ENCODE results near the gene ESM1.

Gene ESM1

DNA sequence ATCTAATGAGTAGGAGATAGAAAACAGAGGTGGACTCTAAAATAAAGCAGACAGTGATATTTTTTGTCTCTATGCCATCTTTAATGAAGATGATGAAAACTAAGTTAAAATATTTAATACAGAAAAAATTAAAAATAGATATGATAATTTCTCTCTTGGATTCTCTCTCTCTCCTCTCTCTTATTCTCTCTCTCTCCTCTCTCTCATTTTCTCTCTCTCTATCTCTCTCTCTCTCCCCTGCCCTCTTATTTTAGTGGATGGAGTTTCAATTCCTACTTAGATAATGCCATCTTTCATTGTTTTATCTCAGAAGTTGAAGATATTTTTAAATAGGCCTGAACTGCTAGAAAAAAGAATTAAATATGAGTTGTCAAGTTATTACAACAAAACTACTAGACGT is 38.2 kb downstream of the ESM1 start:
- no peak overlapping the region for H3K4me3 ChIP-seq (ENCODE audit: insufficient read depth in 1 of 2, low read depth in 1 of 2, low read length in 2 of 2)

DNA sequence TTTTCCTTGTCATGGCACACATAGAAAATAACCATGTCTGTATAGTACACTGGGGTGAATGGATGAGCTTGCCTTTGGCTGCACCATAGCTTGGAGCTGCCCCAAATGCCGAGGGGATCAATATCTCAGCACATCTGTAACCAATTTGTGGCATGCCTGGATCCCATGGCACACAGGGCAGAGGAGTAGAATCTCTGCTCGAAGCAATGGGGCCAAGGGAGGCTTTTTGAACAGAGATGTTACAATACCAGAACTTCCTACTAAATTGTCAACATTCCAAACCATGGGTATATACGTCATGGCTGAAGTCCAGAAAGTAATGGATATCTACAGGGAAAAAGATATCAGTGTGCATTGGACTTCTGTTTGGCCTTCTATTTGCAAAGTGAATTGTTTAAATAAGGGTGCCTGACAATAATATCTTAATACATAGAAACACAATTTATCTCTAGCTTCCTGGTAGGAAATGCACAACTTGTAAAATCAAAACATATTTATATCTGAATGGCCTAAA is 39.0 kb downstream of the ESM1 start:
- no peak overlapping the region for H2AK5ac ChIP-seq (ENCODE audit: low read length, severe bottlenecking)
- no peak overlapping the region for H2BK5ac ChIP-seq (ENCODE audit: low read depth, low read length, poor library complexity, severe bottlenecking)
- 93% methylated on average over 2 of the region's 3 CpGs for WGBS
- H3K23ac ChIP-seq (ENCODE audit: low read length in 2 of 2), result no peak overlapping the region
- H2BK15ac ChIP-seq (ENCODE audit: low read depth, poor library complexity, severe bottlenecking), result no peak overlapping the region
- no peak for DNase-seq
- H4K8ac ChIP-seq (ENCODE audit: low read length), result no peak overlapping the region
- H3K4me3 ChIP-seq (ENCODE audit: insufficient read depth in 1 of 2, low read depth in 1 of 2, low read length in 2 of 2), result no peak overlapping the region
- no peak overlapping the region for H3K18ac ChIP-seq (ENCODE audit: low read depth in 1 of 2, low read length in 2 of 2)
- no peaks in the 10 kb centered on the region for H3K36me3 ChIP-seq (ENCODE audit: control insufficient read depth in 1 of 2, insufficient read depth in 2 of 2, low read depth in 1 of 2, low read length in 2 of 2)
- H3K9me3 ChIP-seq (ENCODE audit: control insufficient read depth, low read length), result no peaks in the 10 kb centered on the region
- H2AFZ ChIP-seq (ENCODE audit: low read depth, low read length), result no peak overlapping the region
- H3K14ac ChIP-seq (ENCODE audit: low read length in 2 of 2), result no peak overlapping the region
- no peak overlapping the region for H3K4ac ChIP-seq (ENCODE audit: low read depth in 1 of 2, low read length in 2 of 2)
- no peak overlapping the region for H2BK12ac ChIP-seq (ENCODE audit: low read length in 2 of 2)
- H3K27ac ChIP-seq (ENCODE audit: low read length, poor library complexity, severe bottlenecking), result no peak overlapping the region
- no peaks in the 10 kb centered on the region for H3K79me1 ChIP-seq (replicated peaks; ENCODE audit: low read length, poor library complexity, severe bottlenecking)
- H3K4me1 ChIP-seq (ENCODE audit: control insufficient read depth, insufficient read depth, low read depth, low read length), result no peaks in the 10 kb centered on the region
- H2BK120ac ChIP-seq (ENCODE audit: low read depth, low read length), result no peak overlapping the region
- no peak overlapping the region for H3K4me2 ChIP-seq (ENCODE audit: low read length, poor library complexity, severe bottlenecking)
- no peak overlapping the region for H3K9ac ChIP-seq (ENCODE audit: low read length)
- H3K27me3 ChIP-seq (ENCODE audit: control insufficient read depth in 1 of 2, insufficient read depth in 1 of 2, low read length in 2 of 2), result peaks cover 0 to 16% of the 10 kb centered on the region in 2 experiments
- H4K91ac ChIP-seq (ENCODE audit: low read length), result no peak overlapping the region

More for the DNA sequence above, 38.2 kb downstream of the ESM1 start:
- H3K4me2 ChIP-seq (ENCODE audit: low read length, poor library complexity, severe bottlenecking), result no peak overlapping the region
- H2AK5ac ChIP-seq (ENCODE audit: low read length, severe bottlenecking), result no peak overlapping the region
- H3K79me1 ChIP-seq (replicated peaks; ENCODE audit: low read length, poor library complexity, severe bottlenecking), result no peaks in the 10 kb centered on the region
- H4K8ac ChIP-seq (ENCODE audit: low read length), result no peak overlapping the region
- H3K9ac ChIP-seq (ENCODE audit: low read length), result no peak overlapping the region
- no peak overlapping the region for H2BK12ac ChIP-seq (ENCODE audit: low read length in 2 of 2)
- no peaks in the 10 kb centered on the region for H3K36me3 ChIP-seq (ENCODE audit: control insufficient read depth in 1 of 2, insufficient read depth in 2 of 2, low read depth in 1 of 2, low read length in 2 of 2)
- H4K91ac ChIP-seq (ENCODE audit: low read length), result no peak overlapping the region
- H2BK5ac ChIP-seq (ENCODE audit: low read depth, low read length, poor library complexity, severe bottlenecking), result no peak overlapping the region
- 90% methylated on average over 1 of the region's 1 CpG for WGBS
- no peak overlapping the region for H3K27ac ChIP-seq (ENCODE audit: low read length, poor library complexity, severe bottlenecking)
- H3K14ac ChIP-seq (ENCODE audit: low read length in 2 of 2), result no peak overlapping the region
- no peaks in the 10 kb centered on the region for H3K9me3 ChIP-seq (ENCODE audit: control insufficient read depth, low read length)
- H3K4me1 ChIP-seq (ENCODE audit: control insufficient read depth, insufficient read depth, low read depth, low read length), result no peaks in the 10 kb centered on the region
- H3K18ac ChIP-seq (ENCODE audit: low read depth in 1 of 2, low read length in 2 of 2), result no peak overlapping the region
- H2AFZ ChIP-seq (ENCODE audit: low read depth, low read length), result no peak overlapping the region
- peaks cover 0 to 20% of the 10 kb centered on the region in 2 experiments for H3K27me3 ChIP-seq (ENCODE audit: control insufficient read depth in 1 of 2, insufficient read depth in 1 of 2, low read length in 2 of 2)
- no peak overlapping the region for H2BK15ac ChIP-seq (ENCODE audit: low read depth, poor library complexity, severe bottlenecking)
- H2BK120ac ChIP-seq (ENCODE audit: low read depth, low read length), result no peak overlapping the region
- H3K23ac ChIP-seq (ENCODE audit: low read length in 2 of 2), result no peak overlapping the region
- no peak overlapping the region for H3K4ac ChIP-seq (ENCODE audit: low read depth in 1 of 2, low read length in 2 of 2)
- no peak for DNase-seq

DNA sequence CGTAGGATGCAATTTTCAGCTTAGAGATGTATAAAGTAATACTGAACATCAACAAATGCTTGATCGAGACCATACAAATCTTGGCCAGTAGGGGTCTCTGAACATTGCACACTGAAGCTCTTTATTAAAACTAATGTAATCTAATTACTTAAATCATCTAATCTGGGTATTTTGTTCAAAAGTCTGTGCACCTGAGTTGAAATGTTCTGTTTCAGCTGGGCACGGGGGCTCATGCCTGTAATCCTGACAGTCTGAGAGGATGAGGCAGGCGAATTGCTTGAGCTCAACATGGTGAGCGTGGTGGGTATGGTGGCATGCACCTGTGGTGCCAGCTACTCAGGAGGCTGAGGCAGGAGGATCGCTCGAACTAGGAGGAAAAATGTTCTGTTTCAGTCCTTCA is 41.0 kb downstream of the ESM1 start:
- Histone ChIP-seq H3K9me3 (ENCODE audit: control insufficient read depth, low read length) (no peaks in the 10 kb centered on the region), H2AK5ac (ENCODE audit: low read length, severe bottlenecking) (no peak overlapping the region), H3K4ac (ENCODE audit: low read depth in 1 of 2, low read length in 2 of 2) (no peak overlapping the region), H4K8ac (ENCODE audit: low read length) (no peak overlapping the region), H3K23ac (ENCODE audit: low read length in 2 of 2) (no peak overlapping the region), H3K4me2 (ENCODE audit: low read length, poor library complexity, severe bottlenecking) (no peak overlapping the region), H3K27ac (ENCODE audit: low read length, poor library complexity, severe bottlenecking) (no peak overlapping the region), H4K91ac (ENCODE audit: low read length) (no peak overlapping the region), H3K9ac (ENCODE audit: low read length) (no peak overlapping the region), H3K18ac (ENCODE audit: low read depth in 1 of 2, low read length in 2 of 2) (no peak overlapping the region), H3K79me1 (replicated peaks; ENCODE audit: low read length, poor library complexity, severe bottlenecking) (no peaks in the 10 kb centered on the region), H2BK15ac (ENCODE audit: low read depth, poor library complexity, severe bottlenecking) (no peak overlapping the region), H2AFZ (ENCODE audit: low read depth, low read length) (no peak overlapping the region), H3K14ac (ENCODE audit: low read length in 2 of 2) (no peak overlapping the region), H3K4me1 (ENCODE audit: control insufficient read depth, insufficient read depth, low read depth, low read length) (no peaks in the 10 kb centered on the region), H3K36me3 (ENCODE audit: control insufficient read depth in 1 of 2, insufficient read depth in 2 of 2, low read depth in 1 of 2, low read length in 2 of 2) (no peaks in the 10 kb centered on the region), H3K27me3 (ENCODE audit: control insufficient read depth in 1 of 2, insufficient read depth in 1 of 2, low read length in 2 of 2) (peaks cover 0 to 12% of the 10 kb centered on the region in 2 experiments), H2BK5ac (ENCODE audit: low read depth, low read length, poor library complexity, severe bottlenecking) (no peak overlapping the region), H3K4me3 (ENCODE audit: insufficient read depth in 1 of 2, low read depth in 1 of 2, low read length in 2 of 2) (no peak overlapping the region), H2BK12ac (ENCODE audit: low read length in 2 of 2) (no peak overlapping the region), H2BK120ac (ENCODE audit: low read depth, low read length) (no peak overlapping the region)
- WGBS, result 75% methylated on average over 3 of the region's 7 CpGs
- peak; percentile 45 for DNase-seq

DNA sequence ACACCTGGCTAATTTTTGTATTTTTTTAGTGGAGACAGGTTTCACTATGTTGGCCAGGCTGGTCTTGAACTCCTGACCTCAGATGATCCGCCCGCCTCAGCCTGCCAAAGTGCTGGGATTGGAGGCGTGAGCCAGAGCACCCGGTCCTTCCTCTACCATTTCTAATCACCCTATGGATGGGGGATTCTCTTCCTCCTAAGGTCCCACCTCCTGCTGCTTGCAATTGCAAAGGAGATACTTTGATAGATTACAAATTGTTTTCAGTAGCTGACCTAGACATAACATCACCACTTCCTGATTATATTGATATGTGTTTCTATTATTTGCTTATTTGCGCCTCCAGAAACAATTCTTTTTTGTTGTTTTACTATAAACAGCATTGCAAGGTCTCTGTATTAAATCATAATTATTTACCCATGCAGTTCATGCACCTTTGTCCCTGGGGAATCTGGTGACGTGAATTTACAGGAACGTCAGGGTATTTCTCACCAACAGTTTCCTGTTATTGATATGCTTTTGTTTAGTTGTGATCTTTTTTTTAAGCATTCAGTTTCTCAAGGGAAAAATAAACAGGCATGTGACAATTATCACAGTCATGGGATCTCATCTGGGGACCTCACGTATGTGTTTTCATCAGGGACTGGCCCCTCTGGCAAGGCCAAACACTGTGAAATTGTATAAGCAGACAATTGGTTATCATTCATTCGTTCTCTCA is 43.2 kb downstream of the ESM1 start:
- Histone ChIP-seq H2BK12ac (ENCODE audit: low read length in 2 of 2) (no peak overlapping the region), H3K4me1 (ENCODE audit: control insufficient read depth, insufficient read depth, low read depth, low read length) (no peaks in the 10 kb centered on the region), H3K14ac (ENCODE audit: low read length in 2 of 2) (no peak overlapping the region), H3K9me3 (ENCODE audit: control insufficient read depth, low read length) (no peaks in the 10 kb centered on the region), H3K79me1 (replicated peaks; ENCODE audit: low read length, poor library complexity, severe bottlenecking) (no peaks in the 10 kb centered on the region), H3K27ac (ENCODE audit: low read length, poor library complexity, severe bottlenecking) (no peak overlapping the region), H2AK5ac (ENCODE audit: low read length, severe bottlenecking) (no peak overlapping the region), H3K4me2 (ENCODE audit: low read length, poor library complexity, severe bottlenecking) (no peak overlapping the region), H4K8ac (ENCODE audit: low read length) (no peak overlapping the region), H3K4ac (ENCODE audit: low read depth in 1 of 2, low read length in 2 of 2) (no peak overlapping the region), H3K9ac (ENCODE audit: low read length) (no peak overlapping the region), H3K27me3 (ENCODE audit: control insufficient read depth in 1 of 2, insufficient read depth in 1 of 2, low read length in 2 of 2) (peaks cover 6 to 19% of the 10 kb centered on the region in 2 experiments), H2BK120ac (ENCODE audit: low read depth, low read length) (no peak overlapping the region), H3K18ac (ENCODE audit: low read depth in 1 of 2, low read length in 2 of 2) (no peak overlapping the region), H3K4me3 (ENCODE audit: insufficient read depth in 1 of 2, low read depth in 1 of 2, low read length in 2 of 2) (no peak overlapping the region), H2BK5ac (ENCODE audit: low read depth, low read length, poor library complexity, severe bottlenecking) (no peak overlapping the region), H2BK15ac (ENCODE audit: low read depth, poor library complexity, severe bottlenecking) (no peak overlapping the region), H3K23ac (ENCODE audit: low read length in 2 of 2) (no peak overlapping the region), H2AFZ (ENCODE audit: low read depth, low read length) (no peak overlapping the region), H4K91ac (ENCODE audit: low read length) (no peak overlapping the region), H3K36me3 (ENCODE audit: control insufficient read depth in 1 of 2, insufficient read depth in 2 of 2, low read depth in 1 of 2, low read length in 2 of 2) (no peaks in the 10 kb centered on the region)
- WGBS, result 84% methylated on average over 3 of the region's 9 CpGs
- no peak for DNase-seq
